ENCODE measurements around the gene KCNQ5. TPM values are rescaled to one million over a fixed set of nuclear protein-coding genes. Genes with fewer than 3 reads are reported as not detected.

Gene KCNQ5
- total RNA-seq, 6 experiments from 2014 or later: 16.3 to 35.5 (median 20.2) TPM

DNA sequence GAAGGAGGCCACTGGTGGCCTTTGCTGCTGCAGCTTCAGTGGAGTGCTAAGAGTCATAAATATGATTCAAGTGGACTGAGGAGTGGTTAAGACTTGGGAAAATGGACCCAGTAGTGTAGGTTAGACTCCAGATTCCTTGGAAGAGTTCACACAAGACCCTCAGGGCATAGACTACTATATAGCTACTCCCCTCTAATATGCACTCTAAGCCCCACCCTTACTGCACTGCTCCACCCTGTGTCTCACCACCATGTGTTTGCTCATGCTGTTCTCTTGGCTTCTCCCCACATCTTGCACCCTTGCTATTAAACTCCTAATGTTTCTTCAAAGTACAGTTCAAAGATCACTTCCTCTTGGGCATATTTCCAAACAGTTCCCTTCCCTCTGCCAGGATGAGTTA, 5.7 kb downstream of the KCNQ5 start:
- H3K4me3 Mint-ChIP-seq: no peak overlapping the region

GRCh38 chr6:72631480-72631879, 9.6 kb downstream of the KCNQ5 start:
- peak; percentile 55 for DNase-seq
- H3K4me1 Mint-ChIP-seq (ENCODE audit: low read depth): peaks cover 73% of the 10 kb centered on the region
- H3K4me3 Mint-ChIP-seq: no peak overlapping the region
- no peaks in the 10 kb centered on the region for H3K9me3 Mint-ChIP-seq
- H3K27ac Mint-ChIP-seq: peak overlapping the region; percentile 40
- H3K27me3 Mint-ChIP-seq (ENCODE audit: insufficient read depth): no peaks in the 10 kb centered on the region
- H3K36me3 Mint-ChIP-seq (ENCODE audit: low read depth): peaks cover 24% of the 10 kb centered on the region
- TF ChIP-seq, protein P1, sequence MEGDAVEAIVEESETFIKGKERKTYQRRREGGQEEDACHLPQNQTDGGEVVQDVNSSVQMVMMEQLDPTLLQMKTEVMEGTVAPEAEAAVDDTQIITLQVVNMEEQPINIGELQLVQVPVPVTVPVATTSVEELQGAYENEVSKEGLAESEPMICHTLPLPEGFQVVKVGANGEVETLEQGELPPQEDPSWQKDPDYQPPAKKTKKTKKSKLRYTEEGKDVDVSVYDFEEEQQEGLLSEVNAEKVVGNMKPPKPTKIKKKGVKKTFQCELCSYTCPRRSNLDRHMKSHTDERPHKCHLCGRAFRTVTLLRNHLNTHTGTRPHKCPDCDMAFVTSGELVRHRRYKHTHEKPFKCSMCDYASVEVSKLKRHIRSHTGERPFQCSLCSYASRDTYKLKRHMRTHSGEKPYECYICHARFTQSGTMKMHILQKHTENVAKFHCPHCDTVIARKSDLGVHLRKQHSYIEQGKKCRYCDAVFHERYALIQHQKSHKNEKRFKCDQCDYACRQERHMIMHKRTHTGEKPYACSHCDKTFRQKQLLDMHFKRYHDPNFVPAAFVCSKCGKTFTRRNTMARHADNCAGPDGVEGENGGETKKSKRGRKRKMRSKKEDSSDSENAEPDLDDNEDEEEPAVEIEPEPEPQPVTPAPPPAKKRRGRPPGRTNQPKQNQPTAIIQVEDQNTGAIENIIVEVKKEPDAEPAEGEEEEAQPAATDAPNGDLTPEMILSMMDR (IDR thresholded peaks at IDR 0.05): no peak

More for the DNA sequence above, 5.7 kb downstream of the KCNQ5 start:
- TF ChIP-seq, protein P1 (IDR thresholded peaks at IDR 0.05): no peak
- peaks cover 28% of the 10 kb centered on the region for H3K36me3 Mint-ChIP-seq (ENCODE audit: low read depth)
- H3K27me3 Mint-ChIP-seq (ENCODE audit: insufficient read depth): no peaks in the 10 kb centered on the region
- H3K4me1 Mint-ChIP-seq (ENCODE audit: low read depth): peaks cover 78% of the 10 kb centered on the region
- H3K27ac Mint-ChIP-seq: no peak overlapping the region; the same call in 1 of the 2 replicates
- DNase-seq: no peak
- H3K9me3 Mint-ChIP-seq: no peaks in the 10 kb centered on the region

DNA sequence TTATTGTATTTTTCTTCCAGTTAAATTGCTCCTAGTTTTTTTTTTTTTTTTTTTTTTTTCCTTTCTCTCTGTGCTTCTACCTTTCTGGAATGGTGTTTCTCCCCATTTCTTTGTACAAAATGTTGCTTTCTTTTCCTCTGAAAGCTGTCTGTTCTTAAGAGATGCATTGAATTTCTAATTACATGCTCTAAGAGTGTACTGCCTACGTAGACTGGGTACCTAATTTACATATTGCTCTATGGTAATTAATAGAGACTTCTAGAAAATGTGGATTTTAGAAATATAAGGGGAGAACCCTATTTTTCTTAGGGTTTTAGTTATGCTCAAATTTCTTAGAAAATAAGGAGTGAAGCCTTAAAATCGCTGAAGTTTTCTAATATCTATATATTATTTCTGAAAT, 13.8 kb downstream of the KCNQ5 start:
- TF ChIP-seq, protein P1 (IDR thresholded peaks at IDR 0.05): no peak
- DNase-seq: no peak
- H3K4me1 Mint-ChIP-seq (ENCODE audit: low read depth): peaks cover 64% of the 10 kb centered on the region

DNA sequence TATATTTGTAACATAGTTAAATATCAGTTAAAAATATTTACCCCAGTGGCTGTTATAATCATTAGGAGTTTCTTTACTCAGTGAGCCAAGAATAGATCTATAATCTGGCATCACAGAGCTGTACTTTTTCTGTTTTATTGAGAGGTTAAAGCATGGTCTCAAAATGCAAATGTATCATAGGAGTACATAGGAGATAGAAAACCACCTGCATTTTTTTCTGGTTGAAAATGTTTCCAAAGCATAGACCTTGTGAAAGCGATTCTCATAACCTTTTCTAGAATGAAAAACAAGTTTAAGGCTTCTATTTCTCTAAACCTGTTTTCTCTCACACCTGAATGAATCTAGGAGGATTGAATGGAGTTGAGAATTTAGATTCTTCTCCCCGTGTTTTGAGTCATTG, 14.4 kb downstream of the KCNQ5 start:
- no peak overlapping the region for H3K27ac Mint-ChIP-seq
- H3K9me3 Mint-ChIP-seq: no peaks in the 10 kb centered on the region
- TF ChIP-seq, protein P1 (IDR thresholded peaks at IDR 0.05): no peak
- no peaks in the 10 kb centered on the region for H3K27me3 Mint-ChIP-seq (ENCODE audit: insufficient read depth)
- H3K36me3 Mint-ChIP-seq (ENCODE audit: low read depth): peaks cover 17% of the 10 kb centered on the region
- no peak for DNase-seq
- H3K4me3 Mint-ChIP-seq: no peak overlapping the region
- H3K4me1 Mint-ChIP-seq (ENCODE audit: low read depth): peaks cover 63% of the 10 kb centered on the region

More for the DNA sequence above, 13.8 kb downstream of the KCNQ5 start:
- Mint-ChIP-seq H3K36me3 (ENCODE audit: low read depth) (peaks cover 17% of the 10 kb centered on the region), H3K4me3 (peak overlapping the region; percentile 52; the same call in 1 of the 2 replicates), H3K27me3 (ENCODE audit: insufficient read depth) (no peaks in the 10 kb centered on the region), H3K9me3 (no peaks in the 10 kb centered on the region), H3K27ac (no peak overlapping the region)

- Mint-ChIP-seq H3K27me3 (ENCODE audit: insufficient read depth) (no peaks in the 10 kb centered on the region), H3K9me3 (no peaks in the 10 kb centered on the region), H3K4me1 (ENCODE audit: low read depth) (peaks cover 63% of the 10 kb centered on the region), H3K27ac (0 out of 2 replicates have a peak overlapping the region, but pooled peaks have one; percentile 0), H3K4me3 (no peak overlapping the region), H3K36me3 (ENCODE audit: low read depth) (peaks cover 17% of the 10 kb centered on the region)
- no peak for DNase-seq
- TF ChIP-seq, protein P1 (IDR thresholded peaks at IDR 0.05): no peak
Observed at GRCh38 chr6:72636786-72637185, 14.9 kb downstream of the KCNQ5 start.

Measured in HFFc6 (cell line).